ENCODE results near the gene MDM2. TPM values are rescaled to one million over a fixed set of nuclear protein-coding genes. Genes with fewer than 3 reads are reported as not detected.
"Not testable (repeated sequence)": the region's sequence is repeated elsewhere in the genome, so short reads cannot be mapped to it uniquely, and the experiment has no call there.

MDM2 gene
- total RNA-seq, 1 donor from 2014 or later = 36.0 TPM

DNA sequence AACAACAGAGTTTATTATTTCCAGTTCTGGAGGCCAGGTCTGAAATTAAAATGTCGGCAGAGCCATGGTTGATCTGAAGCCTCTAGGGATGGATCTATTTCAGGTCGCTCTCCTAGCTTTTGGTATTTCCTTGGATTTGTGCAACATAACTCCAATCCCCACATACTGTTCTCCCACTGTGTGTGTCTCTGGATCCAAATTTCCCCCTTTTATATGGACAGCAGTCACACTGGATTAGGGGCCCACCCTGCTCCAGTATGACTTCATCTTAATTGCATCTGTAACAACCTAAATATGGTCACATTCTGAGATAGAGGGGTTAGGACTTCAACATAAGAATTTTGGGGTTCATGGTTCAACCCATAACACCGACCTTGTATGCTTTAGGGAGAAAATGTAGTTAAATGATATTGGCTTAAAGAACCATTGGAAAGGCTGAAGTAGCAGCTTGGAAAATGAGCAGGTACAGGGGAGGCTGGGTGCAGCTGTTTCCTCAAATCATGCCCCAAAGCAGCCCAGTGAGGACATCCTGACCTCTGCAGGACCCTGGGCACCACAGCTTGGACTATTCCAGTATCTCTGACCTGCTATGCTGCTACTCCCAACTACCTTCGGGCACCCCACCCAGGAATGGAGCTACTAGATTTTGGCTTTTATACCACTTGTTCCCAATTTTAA, 13.9 kb upstream of the MDM2 start:
- TF ChIP-seq CTCF (IDR thresholded peaks at IDR 0.05; ENCODE audit: borderline replicate concordance) = no peak
- no peaks in the 10 kb centered on the region for H3K27me3 ChIP-seq (ENCODE audit: low read depth)

DNA sequence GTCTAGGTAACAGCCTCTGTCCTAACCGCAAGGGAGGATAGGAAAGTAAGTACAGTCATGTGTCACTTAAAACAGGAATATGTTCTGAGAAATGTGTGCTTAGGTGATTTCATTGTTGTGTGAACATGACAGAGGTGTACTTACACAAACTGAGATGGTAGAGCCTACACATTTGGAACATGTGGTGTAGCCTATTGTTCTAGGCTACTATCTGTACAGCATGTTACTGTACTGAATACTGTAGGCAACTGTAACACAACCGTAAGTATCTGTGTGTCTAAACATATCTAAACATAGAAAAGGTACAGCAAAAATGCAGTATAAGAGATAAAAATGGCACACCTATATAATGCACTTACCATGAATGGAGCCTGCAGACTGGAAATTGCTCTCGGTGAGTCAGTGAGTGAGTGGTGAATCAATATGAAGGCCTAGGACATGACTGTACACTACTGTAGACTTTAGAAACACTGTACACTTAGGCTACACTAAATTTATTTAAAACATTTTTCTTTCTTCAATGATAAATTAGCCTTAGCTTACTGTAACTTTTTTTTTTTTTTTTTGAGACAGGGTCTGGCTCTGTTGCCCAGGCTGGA, 13.2 kb upstream of the MDM2 start:
- Histone ChIP-seq H3K9me3 (replicated peaks) (no peaks in the 10 kb centered on the region), H3K4me1 (no peaks in the 10 kb centered on the region), H3K4me3 (no peak overlapping the region), H3K36me3 (no peaks in the 10 kb centered on the region), H3K27ac (replicated peaks) (no peak overlapping the region), H3K27me3 (ENCODE audit: low read depth) (no peaks in the 10 kb centered on the region)
- DNase-seq = no peak
- intact Hi-C loops (cut with micrococcal nuclease) = no loop called here
- no peak for TF ChIP-seq CTCF (IDR thresholded peaks at IDR 0.05; ENCODE audit: borderline replicate concordance)

More for the DNA sequence above, 13.9 kb upstream of the MDM2 start:
- Histone ChIP-seq H3K36me3 (no peaks in the 10 kb centered on the region), H3K4me1 (no peaks in the 10 kb centered on the region), H3K9me3 (replicated peaks) (no peaks in the 10 kb centered on the region), H3K27ac (replicated peaks) (no peak overlapping the region), H3K4me3 (no peak overlapping the region)
- DNase-seq = no peak
- intact Hi-C loops (cut with micrococcal nuclease) = no loop called here

- Histone ChIP-seq H3K27ac (replicated peaks) (no peak overlapping the region), H3K36me3 (no peaks in the 10 kb centered on the region), H3K4me1 (no peaks in the 10 kb centered on the region), H3K27me3 (ENCODE audit: low read depth) (no peaks in the 10 kb centered on the region), H3K4me3 (no peak overlapping the region), H3K9me3 (replicated peaks) (no peaks in the 10 kb centered on the region)
- intact Hi-C loops (cut with micrococcal nuclease) = no loop called here
- no peak for TF ChIP-seq CTCF (IDR thresholded peaks at IDR 0.05; ENCODE audit: borderline replicate concordance)
- DNase-seq = no peak
Measured at GRCh38 chr12:68796399-68796798, 11.6 kb upstream of the MDM2 start.

- intact Hi-C loops (cut with micrococcal nuclease) = no loop called here
- Histone ChIP-seq H3K27ac (replicated peaks) (no peak overlapping the region), H3K9me3 (replicated peaks) (no peaks in the 10 kb centered on the region), H3K36me3 (no peaks in the 10 kb centered on the region), H3K4me1 (no peaks in the 10 kb centered on the region), H3K4me3 (no peak overlapping the region), H3K27me3 (ENCODE audit: low read depth) (no peaks in the 10 kb centered on the region)
- no peak for DNase-seq
- TF ChIP-seq CTCF (IDR thresholded peaks at IDR 0.05; ENCODE audit: borderline replicate concordance) = no peak
Measured at GRCh38 chr12:68798882-68799234, 9.1 kb upstream of the MDM2 start.

- Histone ChIP-seq H3K4me1 (no peaks in the 10 kb centered on the region), H3K27me3 (ENCODE audit: low read depth) (no peaks in the 10 kb centered on the region), H3K27ac (replicated peaks) (no peak overlapping the region), H3K4me3 (no peak overlapping the region), H3K9me3 (replicated peaks) (no peaks in the 10 kb centered on the region), H3K36me3 (no peaks in the 10 kb centered on the region)
- intact Hi-C loops (cut with micrococcal nuclease) = loop anchor here (10.0 kb wide), 1 partner anchor 345 kb away; no protein-coding TSS in a partner anchor
- no peak for DNase-seq
- TF ChIP-seq CTCF (IDR thresholded peaks at IDR 0.05; ENCODE audit: borderline replicate concordance) = no peak
Measured at GRCh38 chr12:68800294-68800693, 7.7 kb upstream of the MDM2 start.

GRCh38 chr12:68801124-68801523, 6.9 kb upstream of the MDM2 start:
- not testable (repeated sequence) for H3K36me3 ChIP-seq; H3K27me3 ChIP-seq (ENCODE audit: low read depth); H3K9me3 ChIP-seq (replicated peaks); H3K4me3 ChIP-seq; H3K27ac ChIP-seq (replicated peaks); DNase-seq; H3K4me1 ChIP-seq
- intact Hi-C loops (cut with micrococcal nuclease) = loop anchor here (10.0 kb wide), 1 partner anchor 346 kb away; no protein-coding TSS in a partner anchor

- intact Hi-C loops (cut with micrococcal nuclease) = loop anchor here (10.0 kb wide), 1 partner anchor 348 kb away; no protein-coding TSS in a partner anchor
- not testable (repeated sequence) for H3K27me3 ChIP-seq (ENCODE audit: low read depth); H3K9me3 ChIP-seq (replicated peaks); H3K36me3 ChIP-seq; H3K4me3 ChIP-seq; H3K27ac ChIP-seq (replicated peaks); DNase-seq; H3K4me1 ChIP-seq
Measured at GRCh38 chr12:68802372-68802745, 5.6 kb upstream of the MDM2 start.

- H3K4me3 ChIP-seq; H3K9me3 ChIP-seq (replicated peaks); DNase-seq; H3K36me3 ChIP-seq; H3K27me3 ChIP-seq (ENCODE audit: low read depth); H3K27ac ChIP-seq (replicated peaks): not testable (repeated sequence)
- H3K4me1 ChIP-seq = peaks cover 11% of the 10 kb centered on the region
- intact Hi-C loops (cut with micrococcal nuclease) = loop anchor here (10.0 kb wide), 1 partner anchor 348 kb away; no protein-coding TSS in a partner anchor
Measured at GRCh38 chr12:68802911-68803651, 4.9 kb upstream of the MDM2 start.
